NCI-H2196 treated with DMSO at 0.1 percent for 48 hours (cell line): Measurements from ENCODE around the gene PPA1.
"Not testable (repeated sequence)": the region's sequence is repeated elsewhere in the genome, so short reads cannot be mapped to it uniquely, and the experiment has no call there.

Experiments used
- DNase-seq: peaks from one replicate; lab custom pipeline; 2025; ENCODE audit not compliant: unreplicated experiment; lab: John Stamatoyannopoulos, UW

The PPA1 gene

GRCh38 chr10:70255329-70256299 is 22.4 kb upstream of the PPA1 start:
- DNase-seq = no peak

- no peak for DNase-seq
Measured at GRCh38 chr10:70254778-70255328, 21.6 kb upstream of the PPA1 start.

GRCh38 chr10:70253878-70254765 is 20.9 kb upstream of the PPA1 start:
- no peak for DNase-seq

- no peak for DNase-seq
Measured at GRCh38 chr10:70250961-70251680, 17.9 kb upstream of the PPA1 start.

- DNase-seq = no peak
Measured at GRCh38 chr10:70247360-70247759, 14.1 kb upstream of the PPA1 start.

GRCh38 chr10:70241081-70241480 is 7.9 kb upstream of the PPA1 start:
- no peak for DNase-seq

GRCh38 chr10:70239986-70240385 is 6.8 kb upstream of the PPA1 start:
- not testable (repeated sequence) for DNase-seq

- not testable (repeated sequence) for DNase-seq
Measured at GRCh38 chr10:70239077-70239976, 6.1 kb upstream of the PPA1 start.

GRCh38 chr10:70237958-70238536 is 4.8 kb upstream of the PPA1 start:
- DNase-seq = not testable (repeated sequence)

- DNase-seq = no peak
Measured at GRCh38 chr10:70234668-70235447, 1.6 kb upstream of the PPA1 start.

- DNase-seq = no peak
Measured at GRCh38 chr10:70233939-70234300, 691 bp upstream of the PPA1 start.

- DNase-seq = no peak
Measured at GRCh38 chr10:70232859-70233108, 445 bp downstream of the PPA1 start.

GRCh38 chr10:70232155-70232858 is 922 bp downstream of the PPA1 start:
- DNase-seq = no peak

GRCh38 chr10:70228491-70228890 is 4.7 kb downstream of the PPA1 start:
- no peak for DNase-seq

GRCh38 chr10:70227548-70228320 is 5.5 kb downstream of the PPA1 start:
- DNase-seq = no peak

GRCh38 chr10:70223728-70224127 is 9.5 kb downstream of the PPA1 start:
- DNase-seq = no peak

- DNase-seq = not testable (repeated sequence)
Measured at GRCh38 chr10:70222811-70223447, 10.3 kb downstream of the PPA1 start.
